MCF 10A (cell line): Measurements from ENCODE around the gene ANKRD39. TPM values are rescaled to one million over a fixed set of nuclear protein-coding genes. Genes with fewer than 3 reads are reported as not detected.

ENCODE experiments used
- BruUV-seq: library from RNA; stranded (reverse); fragments of 400-500 nt; replicated peaks from 2 replicates; lab custom pipeline; 2021; lab: Mats Ljungman, UMichigan
- CTCF ChIA-PET: fragments of 300-600 bp; sonication (Branson Sonifier 250); formaldehyde crosslinking; extraction: SDS; loops from one replicate; lab custom pipeline; 2021; ENCODE audit warnings: antibody characterized with exemption, inconsistent platforms; lab: Yijun Ruan, JAX
- POLR2A ChIA-PET: fragments of 300-600, 350-650 bp; sonication (Branson Sonifier 250); formaldehyde crosslinking; extraction: SDS; loops from one replicate; lab custom pipeline; 2020; ENCODE audit warnings: antibody characterized with exemption, inconsistent platforms; lab: Yijun Ruan, JAX
- DNase-seq: peaks from one replicate; pipeline ENCODE4 v3.0.0-alpha.2; 2018; ENCODE audit not compliant: unreplicated experiment
- H3K27ac Mint-ChIP-seq: one replicate; pipeline ENCODE4 v1.8.0; 2022; ENCODE audit warnings: mild to moderate bottlenecking, low read depth, mixed read lengths; ENCODE audit not compliant: unreplicated experiment
- H3K27me3 Mint-ChIP-seq: one replicate; pipeline ENCODE4 v1.8.0; 2022; ENCODE audit warnings: mixed read lengths; ENCODE audit not compliant: insufficient read depth, unreplicated experiment
- H3K36me3 Mint-ChIP-seq: one replicate; pipeline ENCODE4 v1.8.0; 2022; ENCODE audit warnings: mild to moderate bottlenecking, moderate library complexity, mixed read lengths; ENCODE audit not compliant: insufficient read depth, unreplicated experiment
- H3K4me1 Mint-ChIP-seq: one replicate; pipeline ENCODE4 v1.8.0; 2022; ENCODE audit warnings: mixed read lengths; ENCODE audit not compliant: insufficient read depth, unreplicated experiment
- H3K4me3 Mint-ChIP-seq: one replicate; pipeline ENCODE4 v1.8.0; 2022; ENCODE audit warnings: mild to moderate bottlenecking, moderate library complexity, mixed read lengths; ENCODE audit not compliant: unreplicated experiment
- H3K9me3 Mint-ChIP-seq: one replicate; pipeline ENCODE4 v1.8.0; 2022; ENCODE audit warnings: mixed read lengths; ENCODE audit not compliant: unreplicated experiment
- CTCF ChIP-seq: fragments of 200-600 bp; IDR thresholded peaks from one replicate; pipeline ENCODE4 v1.8.0; 2022; ENCODE audit warnings: antibody characterized with exemption, mild to moderate bottlenecking; ENCODE audit not compliant: unreplicated experiment
- intact Hi-C: fragments of 100-400 bp; cut with micrococcal nuclease; formaldehyde crosslinking; loops from 2 replicates; pipeline ENCODE4 v1.14.1; 2022
- total RNA-seq: library from RNA; stranded (reverse); gene quantifications from 2 replicates; pipeline ENCODE4 v1.2.3, GENCODE V29; 2022

Gene ANKRD39
- total RNA-seq, 1 experiment from 2014 or later: 14.0 TPM

GRCh38 chr2:96819876-96820511 is 37.8 kb downstream of the ANKRD39 start:
- POLR2A ChIA-PET: interaction anchor here (0.7 to 1.5 kb wide), 2 partner anchors 31 to 183 kb away, joined by 4 to 5 read pairs; no protein-coding TSS in a partner anchor
- Mint-ChIP-seq H3K27me3 (no peaks in the 10 kb centered on the region), H3K27ac (no peak overlapping the region), H3K4me3 (no peak overlapping the region), H3K4me1 (peaks cover 20% of the 10 kb centered on the region), H3K9me3 (no peaks in the 10 kb centered on the region), H3K36me3 (peaks cover 32% of the 10 kb centered on the region)
- intact Hi-C loops: no loop called here
- no peak for TF ChIP-seq CTCF
- DNase-seq: no peak
- CTCF ChIA-PET: interaction anchor here (1.3 to 1.4 kb wide), 2 partner anchors 11 to 130 kb away, joined by 4 to 7 read pairs; no protein-coding TSS in a partner anchor
- BruUV-seq: no TSS peak

GRCh38 chr2:96819128-96819875 is 38.5 kb downstream of the ANKRD39 start:
- Mint-ChIP-seq H3K27me3 (no peaks in the 10 kb centered on the region), H3K4me1 (peaks cover 20% of the 10 kb centered on the region), H3K36me3 (peaks cover 26% of the 10 kb centered on the region), H3K9me3 (no peaks in the 10 kb centered on the region), H3K4me3 (no peak overlapping the region), H3K27ac (no peak overlapping the region)
- ChIA-PET POLR2A (interaction anchor here (1.3 kb wide), 1 partner anchor 13 kb away, joined by 4 read pairs; no protein-coding TSS in a partner anchor), CTCF (interaction anchor here (0.6 to 1.1 kb wide), 3 partner anchors 49 to 264 kb away, joined by 3 read pairs; no protein-coding TSS in a partner anchor)
- no peak for DNase-seq
- no peak for TF ChIP-seq CTCF
- intact Hi-C loops: no loop called here
- no TSS peak for BruUV-seq

- BruUV-seq: TSS peak; percentile 23
Measured at GRCh38 chr2:96817882-96818281, 39.9 kb downstream of the ANKRD39 start.

More at GRCh38 chr2:96817882-96818281, 39.9 kb downstream of the ANKRD39 start:
- H3K9me3 Mint-ChIP-seq: no peaks in the 10 kb centered on the region
- H3K4me1 Mint-ChIP-seq: peaks cover 20% of the 10 kb centered on the region
- H3K27ac Mint-ChIP-seq: no peak overlapping the region
- ChIA-PET CTCF (interaction anchor here (0.5 to 1.1 kb wide), 4 partner anchors 40 to 263 kb away, joined by 3 to 5 read pairs (median 3); partner anchors contain the start of gene ANKRD39), POLR2A (interaction anchor here (0.9 to 3.1 kb wide), 5 partner anchors 14 to 50 kb away, joined by 4 to 16 read pairs (median 9); partner anchors contain the start of gene ANKRD39)
- no peak for DNase-seq
- peak overlapping the region; percentile 77 for H3K4me3 Mint-ChIP-seq
- H3K36me3 Mint-ChIP-seq: peaks cover 21% of the 10 kb centered on the region
- no peak for TF ChIP-seq CTCF
- H3K27me3 Mint-ChIP-seq: no peaks in the 10 kb centered on the region
- intact Hi-C loops: loop anchor here (2.0 kb wide), 1 partner anchor 143 kb away; no protein-coding TSS in a partner anchor
